HG02970 (cell line): ENCODE results near the gene AFG1L.

Source experiments
- ATAC-seq: cut with Tn5 transposase; IDR thresholded peaks from one replicate; pipeline ENCODE4 v1.9.1; 2021; ENCODE audit warnings: mild to moderate bottlenecking, moderate library complexity, moderate number of reproducible peaks; ENCODE audit not compliant: unreplicated experiment, low FRiP score

AFG1L gene

DNA sequence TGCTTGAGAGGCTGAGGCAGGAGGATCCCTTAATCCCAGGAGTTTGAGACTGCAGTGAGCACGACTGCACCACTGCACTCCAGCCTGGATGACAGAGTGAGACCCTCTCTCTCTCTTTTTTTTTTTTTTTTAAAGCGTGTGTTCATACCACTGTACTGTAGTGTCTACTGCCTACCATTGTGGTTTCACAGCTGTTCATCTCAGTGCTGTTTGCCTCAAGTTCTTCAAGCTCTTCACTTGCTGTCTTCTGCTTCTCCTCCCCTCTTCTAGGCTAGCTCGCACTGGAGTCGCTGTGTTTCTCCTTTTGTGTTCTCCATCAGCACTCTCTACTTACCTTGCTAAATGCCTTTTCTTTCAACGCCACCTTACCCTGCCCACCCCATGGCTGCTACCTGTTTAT is 273.2 kb downstream of the AFG1L start:
- ATAC-seq: no peak

DNA sequence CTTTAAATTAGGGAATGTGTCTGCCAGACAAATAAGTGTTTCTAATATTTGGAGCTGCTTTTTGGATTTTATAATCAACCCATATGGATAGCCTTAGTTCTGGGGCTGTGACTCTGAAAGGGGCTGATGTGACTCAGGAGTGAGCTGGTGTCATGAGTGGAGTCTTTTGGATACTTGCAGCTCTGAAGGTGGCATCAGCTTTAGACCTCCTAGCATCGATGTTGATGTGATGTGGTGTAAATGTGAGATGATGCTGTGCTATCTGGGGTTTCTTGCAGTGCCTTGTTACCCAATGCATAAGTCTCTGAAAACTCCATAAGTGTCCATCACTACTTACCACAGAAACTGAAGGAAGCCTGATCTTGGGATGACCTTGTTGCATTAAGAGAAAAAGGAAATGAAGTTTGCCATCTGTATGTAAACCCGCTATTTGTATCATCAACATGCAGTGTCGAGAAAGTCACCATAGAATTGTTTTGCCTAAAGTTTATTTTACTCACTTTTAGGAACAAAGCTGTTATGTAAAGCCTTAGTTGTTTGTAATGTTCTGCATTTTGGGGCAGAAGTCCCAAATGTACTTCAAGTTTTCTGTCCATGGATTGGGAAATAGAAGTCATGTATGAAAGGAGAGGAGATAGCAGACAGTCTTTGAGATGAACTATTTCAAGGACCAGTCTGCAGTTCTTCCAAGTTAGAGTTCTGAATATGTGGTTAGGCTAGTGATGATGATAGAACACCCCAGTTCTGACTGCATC is 273.9 kb downstream of the AFG1L start:
- ATAC-seq: no peak

DNA sequence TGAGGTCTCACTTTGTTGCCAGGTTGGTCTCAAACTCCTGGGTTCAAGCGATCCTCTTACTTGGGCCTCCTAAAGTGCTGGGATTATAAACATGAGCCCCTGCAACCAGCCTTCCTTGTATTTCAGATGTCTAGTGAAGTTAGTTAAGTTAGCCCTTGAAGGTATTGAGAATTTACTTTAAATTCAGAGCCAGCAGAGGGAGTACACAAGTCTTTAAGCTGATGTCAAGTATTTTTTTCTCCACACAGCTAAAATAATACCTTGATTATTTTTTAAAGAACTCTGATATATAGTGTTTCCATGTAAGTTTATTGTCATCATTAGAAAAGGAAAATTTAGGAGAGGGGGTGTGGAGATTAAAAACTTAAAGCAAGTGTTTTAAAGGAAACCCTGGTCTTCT is 275.7 kb downstream of the AFG1L start:
- ATAC-seq: no peak

DNA sequence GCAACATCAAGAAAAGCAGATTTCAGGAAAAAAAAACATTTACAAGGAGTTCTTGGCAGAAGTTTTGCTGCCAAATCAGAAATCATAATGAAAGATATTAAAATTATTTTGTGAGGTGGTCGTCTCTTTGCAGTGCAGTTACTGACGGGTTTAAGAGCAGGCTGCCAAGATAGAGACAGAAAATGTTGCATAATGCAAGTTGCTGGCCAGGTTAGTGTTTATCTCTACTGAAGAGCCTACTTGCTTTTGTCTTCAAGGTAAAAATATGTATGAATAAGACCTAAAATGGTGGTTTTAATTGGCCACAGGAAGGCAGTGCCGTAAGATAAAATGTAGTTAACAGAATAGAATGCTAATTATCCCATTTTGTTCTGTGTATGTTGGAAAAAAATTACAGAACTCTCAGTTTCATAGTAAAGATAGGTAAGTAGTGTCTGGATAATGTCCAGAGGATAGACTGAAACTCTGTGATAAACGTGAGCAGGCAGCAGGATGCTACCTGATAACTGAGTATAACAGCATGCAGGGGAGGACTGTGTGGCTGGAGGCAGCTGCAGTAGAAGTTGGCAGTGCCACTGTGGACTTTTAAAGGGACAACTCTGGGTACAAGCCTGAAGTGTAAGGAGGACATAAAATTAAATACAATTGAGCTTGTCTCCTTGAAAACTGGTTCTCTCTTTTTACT is 279.7 kb downstream of the AFG1L start:
- no peak for ATAC-seq
